Ectodermal cell (in vitro differentiated cells): Measurements from ENCODE around the gene IMPDH1. TPM values are rescaled to one million over a fixed set of nuclear protein-coding genes. Genes with fewer than 3 reads are reported as not detected.
"Not testable (repeated sequence)": the region's sequence is repeated elsewhere in the genome, so short reads cannot be mapped to it uniquely, and the experiment has no call there.

Source experiments
- H3K27ac ChIP-seq: 2 replicates; pipeline ENCODE4 v1.7.0; 2013; ENCODE audit warnings: mild to moderate bottlenecking, low read depth, low read length; ENCODE audit not compliant: insufficient read depth, poor library complexity, severe bottlenecking
- H3K27me3 ChIP-seq: 2 replicates; pipeline ENCODE4 v1.7.0; 2013; ENCODE audit warnings: mild to moderate bottlenecking, low read length; ENCODE audit not compliant: insufficient read depth, control insufficient read depth, poor library complexity, severe bottlenecking
- H3K36me3 ChIP-seq: one replicate; pipeline ENCODE4 v1.7.0; 2013; ENCODE audit warnings: low read length; ENCODE audit not compliant: control insufficient read depth, insufficient read depth
- H3K4me1 ChIP-seq: one replicate; pipeline ENCODE4 v1.7.0; 2013; ENCODE audit warnings: low read length; ENCODE audit not compliant: control insufficient read depth, insufficient read depth
- H3K4me3 ChIP-seq: 2 replicates; pipeline ENCODE4 v1.7.0; 2013; ENCODE audit warnings: low read depth, low read length, control low read depth; ENCODE audit not compliant: insufficient read depth
- H3K9me3 ChIP-seq: 2 replicates; pipeline ENCODE4 v1.7.0; 2013; ENCODE audit warnings: mild to moderate bottlenecking, low read length, moderate library complexity; ENCODE audit not compliant: control insufficient read depth
- WGBS, 2 experiments: methylation state at CpG; one replicate each; pipeline ENCODE4 v1.1.7; 2013; ENCODE audit warnings: missing lambda C conversion rate in 2 of 2; 5-methylcytosine and 5-hydroxymethylcytosine counted together
- polyA plus RNA-seq, 4 experiments: library from polyadenylated mRNA; stranded (reverse); fragments of 50-300 nt; gene quantifications; one replicate each; pipeline ENCODE4 v1.2.3, GENCODE V29; 2013

Gene IMPDH1
- 42.9 TPM for polyA plus RNA-seq (2013, experiment 1 of 4)
- 35.1 TPM for polyA plus RNA-seq (2013, experiment 2 of 4)
- polyA plus RNA-seq (2013, experiment 3 of 4) = 34.7 TPM
- 33.2 TPM for polyA plus RNA-seq (2013, experiment 4 of 4)

GRCh38 chr7:128409596-128410450, at the start of gene IMPDH1:
Gene IMPDH1, minus strand, starts transcription at chr7:128409982. Its CDS starts 81 bp downstream, at chr7:128409901.
- no peaks in the 10 kb centered on the region for H3K36me3 ChIP-seq
- peaks cover 84% of the 10 kb centered on the region for H3K27me3 ChIP-seq
- peak within 1 kb of the TSS; percentile 86 for H3K27ac ChIP-seq
- no peaks in the 10 kb centered on the region for H3K9me3 ChIP-seq
- 0% methylated on average over 87 of the region's 87 CpGs for WGBS, 2 experiments
- peak within 1 kb of the TSS; percentile 61 for H3K4me3 ChIP-seq
- H3K4me1 ChIP-seq = peaks cover 32% of the 10 kb centered on the region

- peaks cover 17% of the 10 kb centered on the region for H3K4me1 ChIP-seq
- H3K27me3 ChIP-seq = no peaks in the 10 kb centered on the region
- 62 to 69% methylated on average over 5 of the region's 5 CpGs for WGBS, 2 experiments
- H3K36me3 ChIP-seq = peaks cover 12% of the 10 kb centered on the region
- H3K27ac ChIP-seq = no peak overlapping the region
- H3K9me3 ChIP-seq = no peaks in the 10 kb centered on the region
- no peak overlapping the region for H3K4me3 ChIP-seq
These were observed 49.7 kb upstream of the IMPDH1 start for GRCh38 chr7:128459394-128459878.

- Histone ChIP-seq H3K4me1 (peaks cover 19% of the 10 kb centered on the region), H3K27ac (no peak overlapping the region), H3K36me3 (peaks cover 12% of the 10 kb centered on the region), H3K27me3 (no peaks in the 10 kb centered on the region), H3K9me3 (no peaks in the 10 kb centered on the region), H3K4me3 (no peak overlapping the region)
- 89 to 91% methylated on average over 3 of the region's 3 CpGs for WGBS, 2 experiments
These were observed 49.2 kb upstream of the IMPDH1 start for GRCh38 chr7:128458956-128459355.

- not testable (repeated sequence) for H3K27me3 ChIP-seq, H3K27ac ChIP-seq, H3K36me3 ChIP-seq, H3K9me3 ChIP-seq
- Histone ChIP-seq H3K4me3 (peak overlapping the region; percentile 96), H3K4me1 (peaks cover 25% of the 10 kb centered on the region)
- WGBS, 2 experiments = 90 to 98% methylated on average over 3 to 6 of the region's 6 CpGs
These were observed 47.6 kb upstream of the IMPDH1 start for GRCh38 chr7:128457385-128457784.

- H3K27ac ChIP-seq = peak overlapping the region; percentile 90
- peaks cover 25% of the 10 kb centered on the region for H3K4me1 ChIP-seq
- H3K27me3 ChIP-seq = no peaks in the 10 kb centered on the region
- peak overlapping the region; percentile 96 for H3K4me3 ChIP-seq
- H3K9me3 ChIP-seq = no peaks in the 10 kb centered on the region
- 3 to 8% methylated on average over 5 of the region's 5 CpGs for WGBS, 2 experiments
- H3K36me3 ChIP-seq = peaks cover 6% of the 10 kb centered on the region
These were observed 46.5 kb upstream of the IMPDH1 start for GRCh38 chr7:128456255-128456725.

GRCh38 chr7:128455543-128456254, 45.9 kb upstream of the IMPDH1 start, which contains the start of gene HILPDA:
Gene HILPDA, plus strand, starts transcription at chr7:128455878. Its CDS starts 1,391 bp downstream, at chr7:128457269.
- 1% methylated on average over 64 of the region's 64 CpGs for WGBS, 2 experiments
- Histone ChIP-seq H3K36me3 (peaks cover 6% of the 10 kb centered on the region), H3K4me3 (peak within 1 kb of the TSS; percentile 96), H3K27me3 (no peaks in the 10 kb centered on the region), H3K9me3 (no peaks in the 10 kb centered on the region), H3K27ac (peak within 1 kb of the TSS; percentile 90), H3K4me1 (peaks cover 25% of the 10 kb centered on the region)

- H3K4me1 ChIP-seq = peaks cover 25% of the 10 kb centered on the region
- no peaks in the 10 kb centered on the region for H3K9me3 ChIP-seq
- peaks cover 6% of the 10 kb centered on the region for H3K36me3 ChIP-seq
- H3K27ac ChIP-seq = peak overlapping the region; percentile 90
- 67 to 71% methylated on average over 25 of the region's 25 CpGs for WGBS, 2 experiments
- H3K4me3 ChIP-seq = peak overlapping the region; percentile 96
- H3K27me3 ChIP-seq = no peaks in the 10 kb centered on the region
These were observed 45.2 kb upstream of the IMPDH1 start for GRCh38 chr7:128454808-128455542.

GRCh38 chr7:128453836-128454804, 44.3 kb upstream of the IMPDH1 start:
- 22 to 24% methylated on average over 23 of the region's 23 CpGs for WGBS, 2 experiments
- Histone ChIP-seq H3K9me3 (no peaks in the 10 kb centered on the region), H3K36me3 (peaks cover 6% of the 10 kb centered on the region), H3K4me1 (peaks cover 22% of the 10 kb centered on the region), H3K27ac (peak overlapping the region; percentile 85), H3K4me3 (no peak overlapping the region), H3K27me3 (no peaks in the 10 kb centered on the region)

- Histone ChIP-seq H3K9me3 (no peaks in the 10 kb centered on the region), H3K4me1 (peaks cover 13% of the 10 kb centered on the region), H3K36me3 (peaks cover 6% of the 10 kb centered on the region), H3K27me3 (no peaks in the 10 kb centered on the region), H3K4me3 (no peak overlapping the region), H3K27ac (no peak overlapping the region)
- 94% methylated on average over 1 of the region's 1 CpG; no CpG with 5 or more reads in 1 of the 2 experiments for WGBS, 2 experiments
These were observed 42.8 kb upstream of the IMPDH1 start for GRCh38 chr7:128452552-128452951.
